ENCODE measurements around the gene NDUFS3.

Gene NDUFS3

DNA sequence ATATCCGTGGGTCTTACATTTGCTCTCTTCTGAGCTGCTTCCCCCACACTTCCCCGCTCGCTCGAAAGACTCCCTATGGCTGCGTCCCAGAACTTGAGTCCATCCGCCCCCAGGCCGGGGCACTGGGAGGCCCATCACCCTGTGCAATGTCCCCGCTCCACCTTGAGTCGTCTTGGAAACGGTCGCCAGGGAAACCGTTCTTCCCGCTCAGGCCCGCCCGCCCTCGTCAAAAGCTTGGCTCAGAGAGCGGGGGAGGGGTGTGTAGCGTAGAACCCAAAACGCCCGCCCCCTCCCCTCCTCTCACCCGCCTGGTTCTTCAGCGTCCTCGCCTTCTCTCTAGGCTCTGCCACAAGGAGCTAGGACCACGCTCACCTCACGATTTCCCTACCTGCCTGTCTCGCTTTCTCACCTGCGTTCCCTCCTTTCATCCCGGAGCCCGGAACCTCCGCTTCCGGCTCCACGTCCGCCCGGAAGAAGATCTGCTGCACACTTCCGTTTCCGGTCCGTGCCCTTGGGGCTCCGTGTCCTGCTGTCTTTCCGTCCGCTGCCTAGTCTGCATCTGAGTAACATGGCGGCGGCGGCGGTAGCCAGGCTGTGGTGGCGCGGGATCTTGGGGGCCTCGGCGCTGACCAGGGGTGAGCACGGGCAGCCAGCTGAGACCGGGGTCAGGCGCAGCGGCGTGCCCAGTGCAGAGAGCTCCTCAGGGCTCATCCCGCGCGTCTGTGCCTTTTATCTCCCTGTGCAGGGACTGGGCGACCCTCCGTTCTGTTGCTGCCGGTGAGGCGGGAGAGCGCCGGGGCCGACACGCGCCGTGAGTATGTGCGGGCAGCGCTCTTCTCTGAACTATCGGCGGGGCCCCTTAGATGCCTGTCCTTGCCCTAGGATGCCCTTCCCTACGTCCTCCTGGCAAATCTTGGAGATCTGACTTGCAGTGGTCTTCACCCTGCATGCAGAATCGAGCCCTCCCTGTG, at the start of gene NDUFS3, which contains the start of gene KBTBD4:
TSS of gene NDUFS3 (plus strand) at position 551 of the 971 bp plus-strand sequence. CDS start at position 569, 18 bp downstream.
TSS of gene KBTBD4 (minus strand) at position 447 of the 971 bp plus-strand sequence. CDS start at position 428, 19 bp downstream.
- TF ChIP-seq, protein P1, sequence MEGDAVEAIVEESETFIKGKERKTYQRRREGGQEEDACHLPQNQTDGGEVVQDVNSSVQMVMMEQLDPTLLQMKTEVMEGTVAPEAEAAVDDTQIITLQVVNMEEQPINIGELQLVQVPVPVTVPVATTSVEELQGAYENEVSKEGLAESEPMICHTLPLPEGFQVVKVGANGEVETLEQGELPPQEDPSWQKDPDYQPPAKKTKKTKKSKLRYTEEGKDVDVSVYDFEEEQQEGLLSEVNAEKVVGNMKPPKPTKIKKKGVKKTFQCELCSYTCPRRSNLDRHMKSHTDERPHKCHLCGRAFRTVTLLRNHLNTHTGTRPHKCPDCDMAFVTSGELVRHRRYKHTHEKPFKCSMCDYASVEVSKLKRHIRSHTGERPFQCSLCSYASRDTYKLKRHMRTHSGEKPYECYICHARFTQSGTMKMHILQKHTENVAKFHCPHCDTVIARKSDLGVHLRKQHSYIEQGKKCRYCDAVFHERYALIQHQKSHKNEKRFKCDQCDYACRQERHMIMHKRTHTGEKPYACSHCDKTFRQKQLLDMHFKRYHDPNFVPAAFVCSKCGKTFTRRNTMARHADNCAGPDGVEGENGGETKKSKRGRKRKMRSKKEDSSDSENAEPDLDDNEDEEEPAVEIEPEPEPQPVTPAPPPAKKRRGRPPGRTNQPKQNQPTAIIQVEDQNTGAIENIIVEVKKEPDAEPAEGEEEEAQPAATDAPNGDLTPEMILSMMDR (IDR thresholded peaks at IDR 0.05): no peak

DNA sequence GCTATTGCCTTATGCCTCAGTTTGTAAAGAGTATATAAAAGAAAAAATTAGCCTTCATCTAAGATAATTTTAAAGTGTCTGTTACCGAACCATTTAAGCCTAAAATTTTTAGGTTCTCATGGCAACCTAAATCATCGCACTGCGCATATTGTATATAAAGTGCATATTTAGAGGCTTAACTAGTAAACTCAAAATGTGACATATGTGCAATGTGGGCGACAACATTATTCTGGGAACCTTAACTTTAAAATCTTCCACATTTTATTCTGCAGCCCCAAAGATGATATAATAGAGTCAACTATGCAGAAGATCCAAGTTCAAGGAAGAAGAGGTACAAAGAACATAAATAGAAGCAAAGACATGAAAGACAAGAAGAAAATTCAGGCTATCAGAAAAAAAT, 48.9 kb upstream of the NDUFS3 start:
- TF ChIP-seq, protein P1 (IDR thresholded peaks at IDR 0.05): no peak

DNA sequence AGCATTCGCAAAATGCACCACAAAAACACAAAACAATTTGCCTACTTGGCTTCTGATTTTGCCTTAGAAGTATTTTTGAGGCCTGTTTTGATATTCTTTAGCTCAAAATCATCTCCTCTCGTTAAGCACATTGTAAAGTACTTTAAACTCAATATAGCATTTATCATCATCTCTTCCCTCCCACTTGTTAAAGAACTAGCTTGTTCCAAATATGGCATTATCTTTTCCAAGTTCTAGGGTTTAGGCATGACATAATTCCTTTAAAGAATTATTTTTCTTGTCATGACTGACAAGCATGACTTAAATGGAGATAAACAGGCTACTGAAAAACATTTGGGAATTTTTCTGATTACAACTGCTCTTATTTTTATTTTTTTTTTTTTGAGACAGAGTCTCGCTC, 47.2 kb upstream of the NDUFS3 start:
- TF ChIP-seq, protein P1 (IDR thresholded peaks at IDR 0.05): no peak

DNA sequence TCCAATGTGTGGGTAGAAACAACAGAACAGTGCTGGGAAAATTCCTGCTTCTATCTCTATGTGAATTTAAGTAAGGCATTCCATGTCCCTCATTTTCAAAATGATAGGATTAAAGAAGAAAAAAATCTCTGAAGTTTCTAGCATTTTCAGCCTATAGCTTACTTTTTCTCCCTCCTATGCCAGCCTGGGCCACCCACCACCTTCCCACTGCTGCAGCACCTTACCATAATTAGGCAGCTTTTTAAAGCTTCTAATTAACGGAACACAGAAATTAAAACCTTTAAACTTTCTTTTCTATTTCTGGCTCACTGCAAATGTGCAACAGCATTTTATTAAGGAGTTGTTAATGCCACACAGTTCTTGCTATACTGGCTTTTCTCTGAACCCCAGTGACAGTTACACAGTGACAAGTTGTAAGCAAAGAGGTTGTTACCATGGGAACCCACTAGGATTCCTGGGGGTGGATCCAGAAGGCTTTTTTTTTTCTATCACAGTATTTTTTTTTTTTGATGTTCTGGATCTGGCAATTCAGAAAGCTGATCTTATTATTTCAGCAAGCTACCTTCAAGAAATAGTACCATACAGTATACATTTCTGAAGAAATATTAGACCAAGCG, 46.2 kb upstream of the NDUFS3 start:
- TF ChIP-seq, protein P1 (IDR thresholded peaks at IDR 0.05): no peak

DNA sequence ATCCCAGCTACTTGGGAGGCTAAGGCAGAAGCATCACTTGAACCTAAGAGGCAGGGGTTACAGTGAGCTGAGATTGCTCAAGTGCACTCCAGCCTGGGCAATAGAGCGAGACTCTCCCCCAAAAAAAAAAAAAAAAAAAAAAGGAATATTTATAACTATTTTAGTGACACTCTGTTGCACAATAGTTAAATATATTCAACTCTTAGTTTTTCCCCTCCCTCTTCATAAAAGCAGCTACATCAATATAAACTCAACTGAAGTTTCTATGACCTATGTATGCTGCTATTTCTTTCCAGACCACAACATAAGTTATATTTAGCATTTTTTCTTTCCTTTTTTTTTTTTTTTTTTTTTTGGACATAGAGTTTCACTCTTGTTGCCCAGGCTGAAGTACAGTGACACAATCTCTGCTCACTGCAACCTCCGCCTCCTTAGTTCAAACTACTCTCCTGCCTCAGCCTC, 45.2 kb upstream of the NDUFS3 start:
- TF ChIP-seq, protein P1 (IDR thresholded peaks at IDR 0.05): no peak

DNA sequence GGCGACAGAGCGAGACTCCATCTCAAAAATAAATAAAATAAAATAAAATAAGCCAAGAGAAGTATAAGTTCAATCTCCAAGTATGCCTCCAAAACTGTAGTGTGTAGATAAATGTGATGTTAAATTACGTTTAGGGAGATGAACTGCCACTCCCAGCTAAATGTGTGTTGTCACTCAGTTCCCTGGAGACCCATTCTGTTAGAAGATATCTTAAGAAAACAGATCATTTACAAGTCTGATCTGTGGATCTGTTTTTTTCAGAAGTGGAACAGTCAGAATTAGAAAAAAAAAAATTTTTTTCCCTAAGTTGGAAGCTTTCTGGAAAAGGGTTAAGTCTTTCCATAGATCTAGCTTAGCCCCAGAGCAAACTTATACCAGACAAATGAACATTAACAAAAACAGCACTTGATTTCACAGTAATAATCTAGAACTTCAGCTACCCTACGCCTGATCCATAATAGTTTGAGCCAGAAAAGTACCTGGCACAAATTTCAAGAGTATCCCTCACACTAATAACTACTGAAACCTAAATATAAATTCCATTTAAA, 44.1 kb upstream of the NDUFS3 start:
- TF ChIP-seq, protein P1 (IDR thresholded peaks at IDR 0.05): no peak

DNA sequence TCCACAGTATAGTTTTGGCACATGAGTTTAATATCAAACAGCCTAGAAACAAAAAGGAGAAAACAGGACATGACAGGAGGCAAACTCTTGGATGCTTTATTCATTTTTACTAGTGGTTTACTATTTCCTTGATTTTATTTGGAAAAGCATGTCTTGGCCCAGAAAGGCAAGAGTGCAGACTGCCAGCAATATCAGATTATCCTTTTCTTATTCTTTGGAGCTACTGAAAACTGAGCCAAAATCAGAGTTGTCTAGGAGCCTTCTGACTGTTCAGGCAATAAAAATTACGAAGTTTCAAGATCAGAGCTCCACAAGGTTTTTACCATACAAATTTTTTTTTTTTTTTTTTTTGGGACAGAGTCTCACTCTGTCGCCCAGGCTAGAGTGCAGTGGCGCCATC, 42.0 kb upstream of the NDUFS3 start:
- TF ChIP-seq, protein P1 (IDR thresholded peaks at IDR 0.05): no peak

Measured in LNCAP (cell line).